H1 (cell line): Measurements from ENCODE around the gene ARMC12. TPM values are rescaled to one million over a fixed set of nuclear protein-coding genes. Genes with fewer than 3 reads are reported as not detected.

Source experiments
- CTCF ChIA-PET: fragments of 300-600 bp; sonication (Branson Sonifier 250); formaldehyde crosslinking; loops from one replicate; lab custom pipeline; 2021; ENCODE audit not compliant: partially characterized antibody; lab: Charles Lee
- POLR2A ChIA-PET: fragments of 300-600 bp; sonication (Branson Sonifier 250); formaldehyde crosslinking; loops from one replicate; lab custom pipeline; 2021; ENCODE audit warnings: inconsistent platforms; ENCODE audit not compliant: partially characterized antibody; lab: Charles Lee
- DNase-seq, 2 experiments: peaks; one replicate each; pipeline versions ENCODE4 v3.0.0 to v3.0.0-alpha.2; 2010 to 2022; ENCODE audit warnings: low spot score in 2 of 2, low read depth in 1 of 2, mixed read lengths in 1 of 2
- FAIRE-seq: peaks from 2 replicates; lab custom pipeline; 2011; peaks lifted over from hg19 to GRCh38; lab: Jason Lieb, UNC
- H2AFZ ChIP-seq: 2 replicates; pipeline ENCODE4 v1.8.1; 2012; ENCODE audit warnings: low read length, inconsistent platforms
- H2AK5ac ChIP-seq: 2 replicates; pipeline ENCODE4 v1.6.1; 2013; ENCODE audit warnings: low read depth, low read length
- H2BK120ac ChIP-seq: replicated peaks from 2 replicates; pipeline ENCODE3; 2013; ENCODE audit warnings: low read depth, low read length, inconsistent platforms
- H2BK12ac ChIP-seq: 2 replicates; pipeline ENCODE4 v1.6.1; 2013; ENCODE audit warnings: low read depth, low read length
- H2BK15ac ChIP-seq: 2 replicates; pipeline ENCODE4 v1.6.1; 2013; ENCODE audit warnings: low read length
- H2BK20ac ChIP-seq: 2 replicates; pipeline ENCODE4 v1.6.1; 2013; ENCODE audit warnings: low read length
- H2BK5ac ChIP-seq: 2 replicates; pipeline ENCODE4 v1.6.1; 2013; ENCODE audit warnings: low read depth, low read length
- H3K14ac ChIP-seq: 2 replicates; pipeline ENCODE4 v1.6.1; 2013; ENCODE audit warnings: inconsistent platforms; ENCODE audit not compliant: insufficient read length
- H3K18ac ChIP-seq: 2 replicates; pipeline ENCODE4 v1.6.1; 2013; ENCODE audit warnings: low read length; ENCODE audit errors: extremely low read depth
- H3K23ac ChIP-seq: 2 replicates; pipeline ENCODE4 v1.6.1; 2013; ENCODE audit warnings: inconsistent platforms; ENCODE audit not compliant: insufficient read length
- H3K23me2 ChIP-seq: 2 replicates; pipeline ENCODE4 v1.6.1; 2013; ENCODE audit warnings: low read depth, low read length
- H3K27ac ChIP-seq: 2 replicates; pipeline ENCODE4 v1.6.1; 2011; ENCODE audit warnings: low read depth, low read length, inconsistent platforms
- H3K27me3 ChIP-seq, 4 experiments: replicated peaks in 1 of 4; 1 replicate in 1 of 4; 2 replicates in 3 of 4; pipeline versions ENCODE4 v1.6.1 to v1.8.1; 2011 to 2013; ENCODE audit warnings: low read length in 3 of 4, mild to moderate bottlenecking in 3 of 4, inconsistent platforms in 2 of 4, mixed read lengths in 2 of 4, moderate library complexity in 1 of 4; ENCODE audit not compliant: control insufficient read depth in 3 of 4, insufficient read depth in 3 of 4; ENCODE audit errors: extremely low read depth in 1 of 4
- H3K36me3 ChIP-seq, 4 experiments: 2 replicates each; pipeline versions ENCODE4 v1.6.1 to v1.8.1; 2011 to 2013; ENCODE audit warnings: mild to moderate bottlenecking in 4 of 4, low read length in 3 of 4, moderate library complexity in 2 of 4, control low read depth in 1 of 4, inconsistent platforms in 1 of 4; ENCODE audit not compliant: insufficient read depth in 4 of 4, control insufficient read depth in 2 of 4
- H3K4ac ChIP-seq: replicated peaks from 2 replicates; pipeline ENCODE3; 2013; ENCODE audit warnings: low read length, low read depth, mixed read lengths, inconsistent platforms; ENCODE audit not compliant: insufficient read length
- H3K4me1 ChIP-seq, 4 experiments: replicated peaks in 1 of 4; 1 replicate in 1 of 4; 2 replicates in 3 of 4; pipeline versions ENCODE4 v1.6.1 to v1.8.1; 2011 to 2013; ENCODE audit warnings: low read length in 3 of 4, inconsistent platforms in 2 of 4, mixed read lengths in 1 of 4; ENCODE audit not compliant: insufficient read depth in 4 of 4, control insufficient read depth in 3 of 4
- H3K4me2 ChIP-seq, 2 experiments: 2 replicates each; pipeline versions ENCODE4 v1.6.1 to v1.8.1; 2011 to 2013; ENCODE audit warnings: low read depth in 2 of 2, low read length in 2 of 2, control low read depth in 1 of 2, inconsistent platforms in 1 of 2, mild to moderate bottlenecking in 1 of 2; ENCODE audit not compliant: insufficient read depth in 1 of 2
- H3K4me3 ChIP-seq, 4 experiments: fragments of 200-600, 300-600 bp in 1 of 4; sonication (generic), shearing (Covaris generic), sonication (Bioruptor Twin) in 1 of 4; 2 replicates each; pipeline versions ENCODE4 v1.5.1 to v1.8.1; 2011 to 2016; ENCODE audit warnings: low read length in 4 of 4, low read depth in 3 of 4, control low read depth in 2 of 4, inconsistent platforms in 2 of 4, mild to moderate bottlenecking in 2 of 4, mixed read lengths in 1 of 4, moderate library complexity in 1 of 4; ENCODE audit not compliant: insufficient read depth in 2 of 4; ENCODE audit errors: extremely low read depth in 1 of 4
- H3K56ac ChIP-seq: replicated peaks from 2 replicates; pipeline ENCODE3; 2013; ENCODE audit warnings: low read depth, mild to moderate bottlenecking, mixed read lengths, low read length, inconsistent platforms; ENCODE audit not compliant: insufficient read length
- H3K79me1 ChIP-seq: 2 replicates; pipeline ENCODE4 v1.6.1; 2013; ENCODE audit warnings: low read depth, low read length, control low read depth
- H3K79me2 ChIP-seq, 2 experiments: 2 replicates each; pipeline versions ENCODE4 v1.6.1 to v1.8.1; 2012 to 2013; ENCODE audit warnings: low read length in 2 of 2, mild to moderate bottlenecking in 2 of 2, inconsistent platforms in 1 of 2; ENCODE audit not compliant: insufficient read depth in 2 of 2, control insufficient read depth in 1 of 2
- H3K9ac ChIP-seq, 4 experiments: replicated peaks in 1 of 4; 1 replicate in 1 of 4; 2 replicates in 3 of 4; pipeline versions ENCODE4 v1.6.1 to v1.8.1; 2011 to 2013; ENCODE audit warnings: low read depth in 3 of 4, low read length in 3 of 4, control low read depth in 2 of 4, mild to moderate bottlenecking in 2 of 4, moderate library complexity in 2 of 4, inconsistent platforms in 1 of 4; ENCODE audit errors: extremely low read depth in 1 of 4
- H3K9me3 ChIP-seq, 2 experiments: 2 replicates each; pipeline versions ENCODE4 v1.6.1 to v1.8.1; 2012 to 2013; ENCODE audit warnings: mild to moderate bottlenecking in 2 of 2, moderate library complexity in 2 of 2, control low read depth in 1 of 2, inconsistent platforms in 1 of 2, low read depth in 1 of 2, low read length in 1 of 2, mixed read lengths in 1 of 2; ENCODE audit not compliant: insufficient read depth in 2 of 2
- H4K20me1 ChIP-seq, 2 experiments: replicated peaks in 1 of 2; 2 replicates each; pipeline versions ENCODE3 to v1.8.1; 2011 to 2013; ENCODE audit warnings: inconsistent platforms in 2 of 2, low read length in 2 of 2, mild to moderate bottlenecking in 1 of 2; ENCODE audit not compliant: insufficient read depth in 2 of 2, control insufficient read depth in 1 of 2
- H4K5ac ChIP-seq: 2 replicates; pipeline ENCODE4 v1.6.1; 2013; ENCODE audit warnings: low read length, low read depth, mixed read lengths, inconsistent platforms; ENCODE audit not compliant: insufficient read length
- H4K8ac ChIP-seq: 2 replicates; pipeline ENCODE4 v1.8.0; 2013; ENCODE audit warnings: mild to moderate bottlenecking, moderate library complexity, low read length, inconsistent platforms; ENCODE audit not compliant: insufficient read depth; ENCODE audit errors: extremely low read depth
- H4K91ac ChIP-seq: replicated peaks from 2 replicates; pipeline ENCODE3; 2013; ENCODE audit warnings: low read length, mixed read lengths, inconsistent platforms; ENCODE audit not compliant: insufficient read length
- KDM1A ChIP-seq: fragments of 200-600, 300-600 bp; sonication (generic); IDR thresholded peaks from 2 replicates; pipeline ENCODE4 v1.7.1; 2016; ENCODE audit warnings: mild to moderate bottlenecking, low read length, borderline replicate concordance
- polyA plus RNA-seq, 7 experiments: library from polyadenylated mRNA; depleted of rRNA in 3 of 7; stranded (reverse) in 5 of 7; unstranded in 2 of 7; fragments of >200 nt in 5 of 7; fragments of 200-250 nt in 2 of 7; gene quantifications; 1 replicate in 5 of 7; 2 replicates in 1 of 7; 4 replicates in 1 of 7; pipeline versions ENCODE4 v1.2.1 to v1.2.3, GENCODE V29; 2011 to 2013; ENCODE audit warnings: missing spikeins in 2 of 7, mixed read lengths in 2 of 7
- total RNA-seq: library from RNA; stranded (reverse); fragmentation: NEBNext Ultra II Directional; extraction: Animal tissue kit (Norgen Biotek cat#: 25700); gene quantifications from 2 replicates; pipeline ENCODE4 v1.2.1, GENCODE V29; 2021
- TF ChIP-seq, protein P1 (sequence below): IDR thresholded peaks from 2 replicates; pipeline ENCODE4 v1.6.1; 2012; ENCODE audit warnings: low read length, inconsistent platforms

The ARMC12 gene
- total and polyA plus RNA-seq, 2 of the 8 experiments (the other 6 are each of a cell fraction or from before 2014, with no cell fraction given), result 0.86 to 3.7 TPM

DNA sequence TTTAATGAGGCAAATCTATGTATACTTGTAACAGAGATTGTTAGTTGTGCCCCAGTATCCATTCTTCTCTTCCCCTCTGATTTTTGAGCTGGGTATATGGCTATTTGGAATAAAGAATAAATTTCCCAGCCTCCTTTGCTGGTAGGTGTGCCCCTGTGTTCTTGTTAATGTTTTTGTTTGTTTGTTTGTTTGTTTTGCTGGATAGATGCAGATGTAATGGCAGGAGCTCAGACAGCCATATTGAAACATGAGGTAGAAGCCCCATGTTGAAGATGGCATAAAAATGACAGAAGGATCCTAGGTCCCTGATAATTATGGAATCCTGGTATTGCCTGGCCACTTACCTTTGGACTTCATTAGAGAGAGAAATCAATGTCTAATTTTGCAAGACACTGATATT is 28.2 kb upstream of the ARMC12 start:
- Histone ChIP-seq H2BK12ac (no peak overlapping the region), H3K23me2 (no peaks in the 10 kb centered on the region), H2AK5ac (no peak overlapping the region), H2BK120ac (no peak overlapping the region), H3K56ac (no peak overlapping the region), H3K4me1 (no peaks in the 10 kb centered on the region), H3K14ac (no peak overlapping the region), H3K9me3 (peaks cover 1 to 3% of the 10 kb centered on the region in 2 experiments; a peak in 2 of 4 replicates), H3K23ac (no peak overlapping the region), H3K4me3 (no peak overlapping the region), H3K18ac (no peak overlapping the region), H3K27ac (no peak overlapping the region), H3K4me2 (no peak overlapping the region), H2BK15ac (no peak overlapping the region), H4K8ac (no peak overlapping the region), H2BK5ac (no peak overlapping the region), H3K36me3 (no peaks in the 10 kb centered on the region), H4K5ac (no peak overlapping the region), H3K9ac (no peak overlapping the region), H3K79me1 (no peaks in the 10 kb centered on the region), H4K91ac (no peak overlapping the region), H3K27me3 (no peaks in the 10 kb centered on the region), H3K4ac (no peak overlapping the region), H4K20me1 (no peaks in the 10 kb centered on the region), H3K79me2 (no peaks in the 10 kb centered on the region), H2AFZ (no peak overlapping the region), H2BK20ac (no peak overlapping the region)
- DNase-seq (no peak), FAIRE-seq (no peak)
- POLR2A ChIA-PET, result interaction anchor here (1.1 kb wide), 1 partner anchor 19 kb away, joined by 4 read pairs; no protein-coding TSS in a partner anchor
- CTCF ChIA-PET, result interaction anchor here (0.7 kb wide), 1 partner anchor 16 kb away, joined by 3 read pairs; no protein-coding TSS in a partner anchor
- TF ChIP-seq, protein P1, sequence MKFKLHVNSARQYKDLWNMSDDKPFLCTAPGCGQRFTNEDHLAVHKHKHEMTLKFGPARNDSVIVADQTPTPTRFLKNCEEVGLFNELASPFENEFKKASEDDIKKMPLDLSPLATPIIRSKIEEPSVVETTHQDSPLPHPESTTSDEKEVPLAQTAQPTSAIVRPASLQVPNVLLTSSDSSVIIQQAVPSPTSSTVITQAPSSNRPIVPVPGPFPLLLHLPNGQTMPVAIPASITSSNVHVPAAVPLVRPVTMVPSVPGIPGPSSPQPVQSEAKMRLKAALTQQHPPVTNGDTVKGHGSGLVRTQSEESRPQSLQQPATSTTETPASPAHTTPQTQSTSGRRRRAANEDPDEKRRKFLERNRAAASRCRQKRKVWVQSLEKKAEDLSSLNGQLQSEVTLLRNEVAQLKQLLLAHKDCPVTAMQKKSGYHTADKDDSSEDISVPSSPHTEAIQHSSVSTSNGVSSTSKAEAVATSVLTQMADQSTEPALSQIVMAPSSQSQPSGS, result no peak
- peak; percentile 55; the same call in 1 of the 2 replicates for TF ChIP-seq KDM1A
